ENCODE measurements around the gene SLC36A4. TPM values are rescaled to one million over a fixed set of nuclear protein-coding genes. Genes with fewer than 3 reads are reported as not detected.

The SLC36A4 gene
- total and polyA plus RNA-seq, 2 of the 4 experiments (the other 2 are of a cell fraction), result 9.2 to 13.1 TPM

DNA sequence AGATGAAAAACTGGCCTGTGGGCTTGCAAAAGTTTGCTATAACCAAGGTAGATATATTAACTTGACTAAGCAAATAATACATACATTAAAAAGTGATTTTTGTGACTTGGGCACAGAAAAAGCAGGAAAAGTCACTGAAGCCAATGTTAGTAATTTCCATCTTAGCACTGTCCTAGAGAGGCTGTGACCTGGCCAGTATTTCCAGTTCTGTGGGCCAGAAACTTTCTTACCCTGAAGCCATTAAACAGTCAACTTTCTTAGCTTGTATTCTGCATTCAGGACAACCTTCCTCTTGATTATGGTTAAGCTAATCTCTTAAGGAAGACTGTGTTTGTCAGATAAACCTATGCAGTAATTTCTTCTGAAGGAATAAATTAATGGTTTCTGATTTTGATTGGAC is 22.3 kb upstream of the SLC36A4 start:
- dilution Hi-C loops (cut with HindIII; ENCODE audit: low sequenced_read_pairs, unreplicated experiment), result no loop called here

More for the DNA sequence above, 22.3 kb upstream of the SLC36A4 start:
- Histone ChIP-seq H2AFZ (replicated peaks; ENCODE audit: low read length, poor library complexity) (no peak overlapping the region), H2AK5ac (ENCODE audit: low read depth, low read length) (no peak overlapping the region), H3K4me1 (ENCODE audit: control insufficient read depth, insufficient read depth, low read length) (no peaks in the 10 kb centered on the region), H3K56ac (ENCODE audit: extremely low read depth, insufficient read depth, low read length) (no peak overlapping the region), H3K36me3 (ENCODE audit: control insufficient read depth, insufficient read depth, low read length) (no peaks in the 10 kb centered on the region), H2BK20ac (ENCODE audit: low read depth, low read length) (no peak overlapping the region), H3K18ac (ENCODE audit: low read depth, low read length) (no peak overlapping the region), H3K14ac (replicated peaks; ENCODE audit: low read depth, low read length) (no peak overlapping the region), H3K27ac (ENCODE audit: insufficient read depth, low read length) (no peak overlapping the region), H3K27me3 (ENCODE audit: control insufficient read depth, insufficient read depth, low read length) (peaks cover 11% of the 10 kb centered on the region), H2BK120ac (ENCODE audit: low read depth, low read length) (no peak overlapping the region), H2BK5ac (ENCODE audit: low read depth, low read length, poor library complexity, severe bottlenecking) (no peak overlapping the region), H3K79me1 (ENCODE audit: low read depth in 1 of 2, low read length in 2 of 2) (no peaks in the 10 kb centered on the region), H4K5ac (ENCODE audit: low read depth, low read length) (no peak overlapping the region), H3K23ac (ENCODE audit: low read depth, low read length) (no peak overlapping the region), H2BK15ac (ENCODE audit: low read depth, low read length) (no peak overlapping the region), H4K91ac (ENCODE audit: insufficient read depth, low read depth, low read length) (no peak overlapping the region), H2AK9ac (replicated peaks; ENCODE audit: low read depth, low read length, poor library complexity) (no peak overlapping the region), H3K4ac (ENCODE audit: low read depth, low read length) (no peak overlapping the region), H3K9ac (ENCODE audit: low read depth, low read length) (no peak overlapping the region), H4K8ac (ENCODE audit: low read depth in 2 of 2, low read length in 2 of 2) (no peak overlapping the region), H3K9me3 (ENCODE audit: control insufficient read depth, insufficient read depth, low read length) (no peaks in the 10 kb centered on the region), H4K20me1 (ENCODE audit: insufficient read depth, low read length) (no peaks in the 10 kb centered on the region), H3K9me1 (ENCODE audit: insufficient read depth, low read length) (no peaks in the 10 kb centered on the region), H3K4me3 (ENCODE audit: insufficient read depth, low read depth, low read length) (no peak overlapping the region), H3K4me2 (ENCODE audit: low read depth, low read length) (no peak overlapping the region)
- no peak for TF ChIP-seq BHLHE40 (IDR thresholded peaks at IDR 0.05; ENCODE audit: low read depth, low read length)
- no peak for TF ChIP-seq MXI1 (IDR thresholded peaks at IDR 0.05; ENCODE audit: borderline replicate concordance, low read depth, low read length)
- TF ChIP-seq CEBPB (IDR thresholded peaks at IDR 0.05; ENCODE audit: low read depth, low read length), result no peak
- TF ChIP-seq SMC3 (IDR thresholded peaks at IDR 0.05; ENCODE audit: low read depth, low read length), result no peak
- TF ChIP-seq FOS (IDR thresholded peaks at IDR 0.05; ENCODE audit: low read depth, low read length), result no peak
- TF ChIP-seq POLR2A (IDR thresholded peaks at IDR 0.05; ENCODE audit: low read depth, low read length), result no peak
- no peak for TF ChIP-seq RCOR1 (IDR thresholded peaks at IDR 0.05; ENCODE audit: insufficient replicate concordance, low read length)
- no peak for TF ChIP-seq NFE2L2 (IDR thresholded peaks at IDR 0.05; ENCODE audit: low read depth, low read length)
- TF ChIP-seq MAFK (IDR thresholded peaks at IDR 0.05; ENCODE audit: low read depth, low read length), result no peak
- TF ChIP-seq, protein P1, sequence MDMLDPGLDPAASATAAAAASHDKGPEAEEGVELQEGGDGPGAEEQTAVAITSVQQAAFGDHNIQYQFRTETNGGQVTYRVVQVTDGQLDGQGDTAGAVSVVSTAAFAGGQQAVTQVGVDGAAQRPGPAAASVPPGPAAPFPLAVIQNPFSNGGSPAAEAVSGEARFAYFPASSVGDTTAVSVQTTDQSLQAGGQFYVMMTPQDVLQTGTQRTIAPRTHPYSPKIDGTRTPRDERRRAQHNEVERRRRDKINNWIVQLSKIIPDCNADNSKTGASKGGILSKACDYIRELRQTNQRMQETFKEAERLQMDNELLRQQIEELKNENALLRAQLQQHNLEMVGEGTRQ (IDR thresholded peaks at IDR 0.05; ENCODE audit: low read depth, low read length), result no peak
- TF ChIP-seq MAZ (IDR thresholded peaks at IDR 0.05; ENCODE audit: borderline replicate concordance, low read depth, low read length), result no peak
- TF ChIP-seq, protein P2, sequence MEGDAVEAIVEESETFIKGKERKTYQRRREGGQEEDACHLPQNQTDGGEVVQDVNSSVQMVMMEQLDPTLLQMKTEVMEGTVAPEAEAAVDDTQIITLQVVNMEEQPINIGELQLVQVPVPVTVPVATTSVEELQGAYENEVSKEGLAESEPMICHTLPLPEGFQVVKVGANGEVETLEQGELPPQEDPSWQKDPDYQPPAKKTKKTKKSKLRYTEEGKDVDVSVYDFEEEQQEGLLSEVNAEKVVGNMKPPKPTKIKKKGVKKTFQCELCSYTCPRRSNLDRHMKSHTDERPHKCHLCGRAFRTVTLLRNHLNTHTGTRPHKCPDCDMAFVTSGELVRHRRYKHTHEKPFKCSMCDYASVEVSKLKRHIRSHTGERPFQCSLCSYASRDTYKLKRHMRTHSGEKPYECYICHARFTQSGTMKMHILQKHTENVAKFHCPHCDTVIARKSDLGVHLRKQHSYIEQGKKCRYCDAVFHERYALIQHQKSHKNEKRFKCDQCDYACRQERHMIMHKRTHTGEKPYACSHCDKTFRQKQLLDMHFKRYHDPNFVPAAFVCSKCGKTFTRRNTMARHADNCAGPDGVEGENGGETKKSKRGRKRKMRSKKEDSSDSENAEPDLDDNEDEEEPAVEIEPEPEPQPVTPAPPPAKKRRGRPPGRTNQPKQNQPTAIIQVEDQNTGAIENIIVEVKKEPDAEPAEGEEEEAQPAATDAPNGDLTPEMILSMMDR (conservative IDR thresholded peaks at IDR 0.05; ENCODE audit: low read depth, low read length), result no peak
- no peak for TF ChIP-seq CHD1 (IDR thresholded peaks at IDR 0.05; ENCODE audit: low read depth, low read length)
- TF ChIP-seq RFX5 (IDR thresholded peaks at IDR 0.05; ENCODE audit: low read depth, low read length), result no peak
- TF ChIP-seq, protein P3, sequence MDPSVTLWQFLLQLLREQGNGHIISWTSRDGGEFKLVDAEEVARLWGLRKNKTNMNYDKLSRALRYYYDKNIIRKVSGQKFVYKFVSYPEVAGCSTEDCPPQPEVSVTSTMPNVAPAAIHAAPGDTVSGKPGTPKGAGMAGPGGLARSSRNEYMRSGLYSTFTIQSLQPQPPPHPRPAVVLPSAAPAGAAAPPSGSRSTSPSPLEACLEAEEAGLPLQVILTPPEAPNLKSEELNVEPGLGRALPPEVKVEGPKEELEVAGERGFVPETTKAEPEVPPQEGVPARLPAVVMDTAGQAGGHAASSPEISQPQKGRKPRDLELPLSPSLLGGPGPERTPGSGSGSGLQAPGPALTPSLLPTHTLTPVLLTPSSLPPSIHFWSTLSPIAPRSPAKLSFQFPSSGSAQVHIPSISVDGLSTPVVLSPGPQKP (IDR thresholded peaks at IDR 0.05; ENCODE audit: borderline replicate concordance, low read depth, low read length), result no peak
- TF ChIP-seq RAD21 (IDR thresholded peaks at IDR 0.05; ENCODE audit: low read length), result no peak
- DNase-seq (no peak), ATAC-seq (ENCODE audit: low read depth) (no peak)
- BruUV-seq (replicated peaks), result no TSS peak
- intact Hi-C loops (cut with micrococcal nuclease), result loop anchor here (10.0 kb wide), 1 partner anchor 485 kb away; no protein-coding TSS in a partner anchor
- ChIA-PET CTCF (no interaction called here), POLR2A (ENCODE audit: unreplicated experiment) (no interaction called here)
- in situ Hi-C loops (cut with MboI; ENCODE audit: low sequenced_read_pairs), result no loop called here

Measured in IMR-90 (cell line).